PC-9 (cell line): ENCODE results near the gene BMPR1B. TPM values are rescaled to one million over a fixed set of nuclear protein-coding genes. Genes with fewer than 3 reads are reported as not detected.

Experiments used
- BruUV-seq: library from RNA; stranded (reverse); fragments of 400-500 nt; replicated peaks from 2 replicates; lab custom pipeline; 2021; lab: Mats Ljungman, UMichigan
- CTCF ChIA-PET: fragments of 300-600 bp; sonication (Branson Sonifier 250); formaldehyde crosslinking; loops from one replicate; lab custom pipeline; 2022; ENCODE audit warnings: antibody characterized with exemption; lab: Charles Lee
- POLR2A ChIA-PET: fragments of 300-600 bp; sonication (Branson Sonifier 250); formaldehyde crosslinking; loops from one replicate; lab custom pipeline; 2022; ENCODE audit warnings: antibody characterized with exemption; ENCODE audit not compliant: unreplicated experiment; lab: Charles Lee
- DNase-seq, 2 experiments: peaks; one replicate each; pipeline versions ENCODE4 v3.0.0 to v3.0.0-alpha.2; 2015 to 2022; ENCODE audit warnings: mixed read lengths in 1 of 2
- H2AFZ ChIP-seq: fragments of 200-600 bp; sonication (generic); 2 replicates; pipeline ENCODE4 v1.8.1; 2017; ENCODE audit warnings: antibody characterized with exemption
- H3F3A ChIP-seq: fragments of 200-600 bp; sonication (generic); 2 replicates; pipeline ENCODE4 v1.8.1; 2017; ENCODE audit warnings: antibody characterized with exemption, mild to moderate bottlenecking, low read depth; ENCODE audit not compliant: insufficient read depth
- H3K27ac ChIP-seq: fragments of 200-600 bp; sonication (generic); 2 replicates; pipeline ENCODE4 v1.6.1; 2016; ENCODE audit warnings: mixed run types
- H3K27me3 ChIP-seq: fragments of 200-600 bp; sonication (generic); 2 replicates; pipeline ENCODE4 v1.6.1; 2016; ENCODE audit warnings: low read depth, mixed run types; ENCODE audit not compliant: insufficient read depth
- H3K36me3 ChIP-seq: fragments of 200-600 bp; sonication (generic); 2 replicates; pipeline ENCODE4 v1.6.1; 2016; ENCODE audit warnings: low read depth, mixed run types
- H3K4me1 ChIP-seq: fragments of 200-600 bp; sonication (generic); replicated peaks from 2 replicates; pipeline ENCODE4 v1.6.1; 2016; ENCODE audit warnings: mixed run types; ENCODE audit not compliant: insufficient read depth
- H3K4me2 ChIP-seq: fragments of 200-600 bp; sonication (generic); 2 replicates; pipeline ENCODE4 v1.6.1; 2017; ENCODE audit warnings: mixed run types
- H3K4me3 ChIP-seq: fragments of 200-600 bp; sonication (generic); 2 replicates; pipeline ENCODE4 v1.6.1; 2016; ENCODE audit warnings: mixed run types
- H3K79me2 ChIP-seq: fragments of 200-600 bp; sonication (generic); 2 replicates; pipeline ENCODE4 v1.6.1; 2017; ENCODE audit warnings: low read depth, mixed run types
- H3K9me2 ChIP-seq: fragments of 200-600 bp; sonication (generic); 2 replicates; pipeline ENCODE4 v1.8.1; 2017; ENCODE audit warnings: mild to moderate bottlenecking; ENCODE audit not compliant: insufficient read depth
- H3K9me3 ChIP-seq: fragments of 200-600 bp; sonication (generic); 2 replicates; pipeline ENCODE4 v1.8.1; 2016; ENCODE audit warnings: low read depth; ENCODE audit not compliant: insufficient read depth
- H4K20me1 ChIP-seq: fragments of 200-600 bp; sonication (generic); 2 replicates; pipeline ENCODE4 v1.8.1; 2017; ENCODE audit not compliant: insufficient read depth
- CTCF ChIP-seq: fragments of 200-600 bp; sonication (generic); conservative IDR thresholded peaks from 2 replicates; pipeline ENCODE4 v1.6.1; 2017; ENCODE audit warnings: mixed run types, antibody characterized with exemption, mild to moderate bottlenecking, moderate library complexity
- EZH2 ChIP-seq: fragments of 200-600 bp; sonication (generic); IDR thresholded peaks from 2 replicates; pipeline ENCODE4 v1.8.0; 2017; ENCODE audit warnings: antibody characterized with exemption, low read depth
- intact Hi-C: fragments of 100-400 bp; cut with micrococcal nuclease; formaldehyde crosslinking; loops from one replicate; pipeline ENCODE4 v1.10.0; 2022; ENCODE audit not compliant: unreplicated experiment
- total RNA-seq: library from RNA; stranded (reverse); gene quantifications from 2 replicates; pipeline ENCODE4 v1.2.3, GENCODE V29; 2021

The BMPR1B gene
- total RNA-seq, 1 experiment from 2014 or later: 1.1 TPM

- Histone ChIP-seq H3K36me3 (no peaks in the 10 kb centered on the region), H3K9me2 (no peaks in the 10 kb centered on the region), H3K4me3 (no peak overlapping the region), H4K20me1 (no peaks in the 10 kb centered on the region), H3K4me2 (no peak overlapping the region), H3K4me1 (no peaks in the 10 kb centered on the region), H2AFZ (no peak overlapping the region), H3K9me3 (no peaks in the 10 kb centered on the region), H3K27me3 (no peaks in the 10 kb centered on the region), H3F3A (no peaks in the 10 kb centered on the region), H3K79me2 (no peaks in the 10 kb centered on the region), H3K27ac (no peak overlapping the region)
- CTCF ChIA-PET: no interaction called here
- no peak for TF ChIP-seq EZH2
- TF ChIP-seq CTCF: no peak
- no peak for DNase-seq
- POLR2A ChIA-PET: no interaction called here
- intact Hi-C loops: no loop called here
- BruUV-seq: no TSS peak
These were observed 349.2 kb downstream of the BMPR1B start for GRCh38 chr4:95107004-95107403.

- intact Hi-C loops: no loop called here
- H3F3A ChIP-seq: no peaks in the 10 kb centered on the region
- H2AFZ ChIP-seq: no peak overlapping the region
- H3K4me2 ChIP-seq: no peak overlapping the region
- H3K79me2 ChIP-seq: no peaks in the 10 kb centered on the region
- no peaks in the 10 kb centered on the region for H3K4me1 ChIP-seq
- TF ChIP-seq CTCF: no peak
- TF ChIP-seq EZH2: no peak
- H3K9me2 ChIP-seq: no peaks in the 10 kb centered on the region
- no peaks in the 10 kb centered on the region for H3K9me3 ChIP-seq
- BruUV-seq: no TSS peak
- H3K27ac ChIP-seq: no peak overlapping the region
- H3K4me3 ChIP-seq: no peak overlapping the region
- DNase-seq: no peak
- ChIA-PET POLR2A (no interaction called here), CTCF (no interaction called here)
- H3K36me3 ChIP-seq: no peaks in the 10 kb centered on the region
- no peaks in the 10 kb centered on the region for H3K27me3 ChIP-seq
- no peaks in the 10 kb centered on the region for H4K20me1 ChIP-seq
These were observed 349.9 kb downstream of the BMPR1B start for GRCh38 chr4:95107635-95108034.

- Histone ChIP-seq H3K4me1 (no peaks in the 10 kb centered on the region), H3K27ac (no peak overlapping the region)
These were observed 351.2 kb downstream of the BMPR1B start for GRCh38 chr4:95108883-95109421.

More at GRCh38 chr4:95108883-95109421, 351.2 kb downstream of the BMPR1B start:
- intact Hi-C loops: no loop called here
- H2AFZ ChIP-seq: no peak overlapping the region
- ChIA-PET CTCF (no interaction called here), POLR2A (no interaction called here)
- no peaks in the 10 kb centered on the region for H3K27me3 ChIP-seq
- H3K9me2 ChIP-seq: no peaks in the 10 kb centered on the region
- H4K20me1 ChIP-seq: no peaks in the 10 kb centered on the region
- TF ChIP-seq CTCF (no peak), EZH2 (no peak)
- no peaks in the 10 kb centered on the region for H3K9me3 ChIP-seq
- H3K79me2 ChIP-seq: no peaks in the 10 kb centered on the region
- BruUV-seq: no TSS peak
- no peak overlapping the region for H3K4me3 ChIP-seq
- no peak overlapping the region for H3K4me2 ChIP-seq
- H3F3A ChIP-seq: no peaks in the 10 kb centered on the region
- H3K36me3 ChIP-seq: no peaks in the 10 kb centered on the region
- DNase-seq: no peak
